H1 (cell line): ENCODE measurements around the gene NDUFAF7. TPM values are rescaled to one million over a fixed set of nuclear protein-coding genes. Genes with fewer than 3 reads are reported as not detected.

Experiments
- CTCF ChIA-PET: fragments of 300-600 bp; sonication (Branson Sonifier 250); formaldehyde crosslinking; loops from one replicate; lab custom pipeline; 2021; ENCODE audit not compliant: partially characterized antibody; lab: Charles Lee
- POLR2A ChIA-PET: fragments of 300-600 bp; sonication (Branson Sonifier 250); formaldehyde crosslinking; loops from one replicate; lab custom pipeline; 2021; ENCODE audit warnings: inconsistent platforms; ENCODE audit not compliant: partially characterized antibody; lab: Charles Lee
- DNase-seq, 2 experiments: peaks; one replicate each; pipeline versions ENCODE4 v3.0.0 to v3.0.0-alpha.2; 2010 to 2022; ENCODE audit warnings: low spot score in 2 of 2, low read depth in 1 of 2, mixed read lengths in 1 of 2
- FAIRE-seq: peaks from 2 replicates; lab custom pipeline; 2011; peaks lifted over from hg19 to GRCh38; lab: Jason Lieb, UNC
- H2AFZ ChIP-seq: 2 replicates; pipeline ENCODE4 v1.8.1; 2012; ENCODE audit warnings: low read length, inconsistent platforms
- H2AK5ac ChIP-seq: 2 replicates; pipeline ENCODE4 v1.6.1; 2013; ENCODE audit warnings: low read depth, low read length
- H2BK120ac ChIP-seq: replicated peaks from 2 replicates; pipeline ENCODE3; 2013; ENCODE audit warnings: low read depth, low read length, inconsistent platforms
- H2BK12ac ChIP-seq: 2 replicates; pipeline ENCODE4 v1.6.1; 2013; ENCODE audit warnings: low read depth, low read length
- H2BK15ac ChIP-seq: 2 replicates; pipeline ENCODE4 v1.6.1; 2013; ENCODE audit warnings: low read length
- H2BK20ac ChIP-seq: 2 replicates; pipeline ENCODE4 v1.6.1; 2013; ENCODE audit warnings: low read length
- H2BK5ac ChIP-seq: 2 replicates; pipeline ENCODE4 v1.6.1; 2013; ENCODE audit warnings: low read depth, low read length
- H3K14ac ChIP-seq: 2 replicates; pipeline ENCODE4 v1.6.1; 2013; ENCODE audit warnings: inconsistent platforms; ENCODE audit not compliant: insufficient read length
- H3K18ac ChIP-seq: 2 replicates; pipeline ENCODE4 v1.6.1; 2013; ENCODE audit warnings: low read length; ENCODE audit errors: extremely low read depth
- H3K23ac ChIP-seq: 2 replicates; pipeline ENCODE4 v1.6.1; 2013; ENCODE audit warnings: inconsistent platforms; ENCODE audit not compliant: insufficient read length
- H3K23me2 ChIP-seq: 2 replicates; pipeline ENCODE4 v1.6.1; 2013; ENCODE audit warnings: low read depth, low read length
- H3K27ac ChIP-seq: 2 replicates; pipeline ENCODE4 v1.6.1; 2011; ENCODE audit warnings: low read depth, low read length, inconsistent platforms
- H3K27me3 ChIP-seq, 4 experiments: replicated peaks in 1 of 4; 1 replicate in 1 of 4; 2 replicates in 3 of 4; pipeline versions ENCODE4 v1.6.1 to v1.8.1; 2011 to 2013; ENCODE audit warnings: low read length in 3 of 4, mild to moderate bottlenecking in 3 of 4, inconsistent platforms in 2 of 4, mixed read lengths in 2 of 4, moderate library complexity in 1 of 4; ENCODE audit not compliant: control insufficient read depth in 3 of 4, insufficient read depth in 3 of 4; ENCODE audit errors: extremely low read depth in 1 of 4
- H3K36me3 ChIP-seq, 4 experiments: 2 replicates each; pipeline versions ENCODE4 v1.6.1 to v1.8.1; 2011 to 2013; ENCODE audit warnings: mild to moderate bottlenecking in 4 of 4, low read length in 3 of 4, moderate library complexity in 2 of 4, control low read depth in 1 of 4, inconsistent platforms in 1 of 4; ENCODE audit not compliant: insufficient read depth in 4 of 4, control insufficient read depth in 2 of 4
- H3K4ac ChIP-seq: replicated peaks from 2 replicates; pipeline ENCODE3; 2013; ENCODE audit warnings: low read length, low read depth, mixed read lengths, inconsistent platforms; ENCODE audit not compliant: insufficient read length
- H3K4me1 ChIP-seq, 4 experiments: replicated peaks in 1 of 4; 1 replicate in 1 of 4; 2 replicates in 3 of 4; pipeline versions ENCODE4 v1.6.1 to v1.8.1; 2011 to 2013; ENCODE audit warnings: low read length in 3 of 4, inconsistent platforms in 2 of 4, mixed read lengths in 1 of 4; ENCODE audit not compliant: insufficient read depth in 4 of 4, control insufficient read depth in 3 of 4
- H3K4me2 ChIP-seq, 2 experiments: 2 replicates each; pipeline versions ENCODE4 v1.6.1 to v1.8.1; 2011 to 2013; ENCODE audit warnings: low read depth in 2 of 2, low read length in 2 of 2, control low read depth in 1 of 2, inconsistent platforms in 1 of 2, mild to moderate bottlenecking in 1 of 2; ENCODE audit not compliant: insufficient read depth in 1 of 2
- H3K4me3 ChIP-seq, 4 experiments: fragments of 200-600, 300-600 bp in 1 of 4; sonication (generic), shearing (Covaris generic), sonication (Bioruptor Twin) in 1 of 4; 2 replicates each; pipeline versions ENCODE4 v1.5.1 to v1.8.1; 2011 to 2016; ENCODE audit warnings: low read length in 4 of 4, low read depth in 3 of 4, control low read depth in 2 of 4, inconsistent platforms in 2 of 4, mild to moderate bottlenecking in 2 of 4, mixed read lengths in 1 of 4, moderate library complexity in 1 of 4; ENCODE audit not compliant: insufficient read depth in 2 of 4; ENCODE audit errors: extremely low read depth in 1 of 4
- H3K56ac ChIP-seq: replicated peaks from 2 replicates; pipeline ENCODE3; 2013; ENCODE audit warnings: low read depth, mild to moderate bottlenecking, mixed read lengths, low read length, inconsistent platforms; ENCODE audit not compliant: insufficient read length
- H3K79me1 ChIP-seq: 2 replicates; pipeline ENCODE4 v1.6.1; 2013; ENCODE audit warnings: low read depth, low read length, control low read depth
- H3K79me2 ChIP-seq, 2 experiments: 2 replicates each; pipeline versions ENCODE4 v1.6.1 to v1.8.1; 2012 to 2013; ENCODE audit warnings: low read length in 2 of 2, mild to moderate bottlenecking in 2 of 2, inconsistent platforms in 1 of 2; ENCODE audit not compliant: insufficient read depth in 2 of 2, control insufficient read depth in 1 of 2
- H3K9ac ChIP-seq, 4 experiments: replicated peaks in 1 of 4; 1 replicate in 1 of 4; 2 replicates in 3 of 4; pipeline versions ENCODE4 v1.6.1 to v1.8.1; 2011 to 2013; ENCODE audit warnings: low read depth in 3 of 4, low read length in 3 of 4, control low read depth in 2 of 4, mild to moderate bottlenecking in 2 of 4, moderate library complexity in 2 of 4, inconsistent platforms in 1 of 4; ENCODE audit errors: extremely low read depth in 1 of 4
- H3K9me3 ChIP-seq, 2 experiments: 2 replicates each; pipeline versions ENCODE4 v1.6.1 to v1.8.1; 2012 to 2013; ENCODE audit warnings: mild to moderate bottlenecking in 2 of 2, moderate library complexity in 2 of 2, control low read depth in 1 of 2, inconsistent platforms in 1 of 2, low read depth in 1 of 2, low read length in 1 of 2, mixed read lengths in 1 of 2; ENCODE audit not compliant: insufficient read depth in 2 of 2
- H4K20me1 ChIP-seq, 2 experiments: replicated peaks in 1 of 2; 2 replicates each; pipeline versions ENCODE3 to v1.8.1; 2011 to 2013; ENCODE audit warnings: inconsistent platforms in 2 of 2, low read length in 2 of 2, mild to moderate bottlenecking in 1 of 2; ENCODE audit not compliant: insufficient read depth in 2 of 2, control insufficient read depth in 1 of 2
- H4K5ac ChIP-seq: 2 replicates; pipeline ENCODE4 v1.6.1; 2013; ENCODE audit warnings: low read length, low read depth, mixed read lengths, inconsistent platforms; ENCODE audit not compliant: insufficient read length
- H4K8ac ChIP-seq: 2 replicates; pipeline ENCODE4 v1.8.0; 2013; ENCODE audit warnings: mild to moderate bottlenecking, moderate library complexity, low read length, inconsistent platforms; ENCODE audit not compliant: insufficient read depth; ENCODE audit errors: extremely low read depth
- H4K91ac ChIP-seq: replicated peaks from 2 replicates; pipeline ENCODE3; 2013; ENCODE audit warnings: low read length, mixed read lengths, inconsistent platforms; ENCODE audit not compliant: insufficient read length
- EZH2 ChIP-seq: fragments of 200-600 bp; sonication (generic); IDR thresholded peaks from 2 replicates; pipeline ENCODE4 v1.7.1; 2012; ENCODE audit warnings: low read depth, mild to moderate bottlenecking, moderate library complexity, low read length, inconsistent platforms; ENCODE audit not compliant: severe bottlenecking
- RXRA ChIP-seq: IDR thresholded peaks from 2 replicates; pipeline ENCODE4 v1.6.1; 2011; ENCODE audit warnings: low read depth, mild to moderate bottlenecking, low read length, moderate library complexity; ENCODE audit not compliant: insufficient read depth
- SAP30 ChIP-seq: fragments of 300-600 bp; sonication (generic); IDR thresholded peaks from 2 replicates; pipeline ENCODE4 v1.7.1; 2012; ENCODE audit warnings: low read length, moderate library complexity, mild to moderate bottlenecking, inconsistent platforms; ENCODE audit not compliant: insufficient read depth, insufficient replicate concordance
- USF2 ChIP-seq: IDR thresholded peaks from 2 replicates; pipeline ENCODE4 v1.6.1; 2011; ENCODE audit warnings: low read length, improper control_type of control experiment
- WGBS, 2 experiments: shearing (Covaris generic) in 1 of 2; methylation state at CpG; one replicate each; pipeline versions ENCODE4 v1.1.6 to v1.1.7; 2013 to 2015; ENCODE audit warnings: low lambda C conversion rate in 2 of 2, mixed read lengths in 2 of 2, inconsistent platforms in 1 of 2, low coverage in 1 of 2, missing lambda C conversion rate in 1 of 2; ENCODE audit not compliant: insufficient replicate concordance in 2 of 2, insufficient coverage in 1 of 2, insufficient read length in 1 of 2; ENCODE audit errors: extremely low coverage in 1 of 2, missing lambda C conversion rate in 1 of 2; 5-methylcytosine and 5-hydroxymethylcytosine counted together
- polyA plus RNA-seq, 7 experiments: library from polyadenylated mRNA; depleted of rRNA in 3 of 7; stranded (reverse) in 5 of 7; unstranded in 2 of 7; fragments of >200 nt in 5 of 7; fragments of 200-250 nt in 2 of 7; gene quantifications; 1 replicate in 5 of 7; 2 replicates in 1 of 7; 4 replicates in 1 of 7; pipeline versions ENCODE4 v1.2.1 to v1.2.3, GENCODE V29; 2011 to 2013; ENCODE audit warnings: missing spikeins in 2 of 7, mixed read lengths in 2 of 7
- total RNA-seq: library from RNA; stranded (reverse); fragmentation: NEBNext Ultra II Directional; extraction: Animal tissue kit (Norgen Biotek cat#: 25700); gene quantifications from 2 replicates; pipeline ENCODE4 v1.2.1, GENCODE V29; 2021

Gene NDUFAF7
- total and polyA plus RNA-seq, 2 of the 8 experiments (the other 6 are each of a cell fraction or from before 2014, with no cell fraction given), result 50.2 to 56.0 TPM

- no peak overlapping the region for H3K4ac ChIP-seq
- ChIA-PET POLR2A (interaction anchor here (0.7 to 1.6 kb wide), 5 partner anchors 8 to 21 kb away, joined by 3 to 5 read pairs (median 3); partner anchors contain the start of genes CEBPZ and NDUFAF7), CTCF (interaction anchor here (0.9 to 2.8 kb wide), 4 partner anchors 8 to 76 kb away, joined by 3 to 11 read pairs (median 3); no protein-coding TSS in a partner anchor)
- H3K4me1 ChIP-seq, result no peaks in the 10 kb centered on the region
- no peak overlapping the region for H4K5ac ChIP-seq
- no peak overlapping the region for H4K8ac ChIP-seq
- no peak overlapping the region for H2AFZ ChIP-seq
- H3K9me3 ChIP-seq, result no peaks in the 10 kb centered on the region
- no peaks in the 10 kb centered on the region for H3K79me2 ChIP-seq
- H3K4me3 ChIP-seq, result no peak overlapping the region
- no peaks in the 10 kb centered on the region for H3K23me2 ChIP-seq
- H4K20me1 ChIP-seq, result no peaks in the 10 kb centered on the region
- H3K56ac ChIP-seq, result no peak overlapping the region
- H2BK20ac ChIP-seq, result no peak overlapping the region
- H2BK12ac ChIP-seq, result no peak overlapping the region
- FAIRE-seq (no peak), DNase-seq (no peak)
- TF ChIP-seq SAP30, result no peak
- no peak for TF ChIP-seq USF2
- no peak for TF ChIP-seq EZH2
- TF ChIP-seq RXRA, result no peak
- no peak overlapping the region for H3K4me2 ChIP-seq
- no peak overlapping the region for H3K18ac ChIP-seq
- no peak overlapping the region for H3K27ac ChIP-seq
- WGBS, 2 experiments, result 78% methylated on average over 3 of the region's 3 CpGs; no CpG with 5 or more reads in 1 of the 2 experiments
- no peak overlapping the region for H2BK120ac ChIP-seq
- H2AK5ac ChIP-seq, result no peak overlapping the region
- peaks cover 18 to 98% (median 67%) of the 10 kb centered on the region in 4 experiments for H3K36me3 ChIP-seq
- H3K79me1 ChIP-seq, result no peaks in the 10 kb centered on the region
- peaks cover 0 to 1% (median 0%) of the 10 kb centered on the region in 4 experiments; a peak in 1 of 7 replicates for H3K27me3 ChIP-seq
- H2BK15ac ChIP-seq, result no peak overlapping the region
- no peak overlapping the region for H2BK5ac ChIP-seq
- no peak overlapping the region for H3K23ac ChIP-seq
- H4K91ac ChIP-seq, result no peak overlapping the region
- no peak overlapping the region for H3K9ac ChIP-seq
- H3K14ac ChIP-seq, result no peak overlapping the region
These were observed 13.3 kb downstream of the NDUFAF7 start for GRCh38 chr2:37244755-37245154.
